NCI-H2227 treated with DMSO at 0.1 percent for 48 hours (cell line): ENCODE results near the gene ZNF652.
"Not testable (repeated sequence)": the region's sequence is repeated elsewhere in the genome, so short reads cannot be mapped to it uniquely, and the experiment has no call there.

ENCODE experiments used
- DNase-seq: peaks from one replicate; lab custom pipeline; 2025; lab: John Stamatoyannopoulos, UW

ZNF652 gene

DNA sequence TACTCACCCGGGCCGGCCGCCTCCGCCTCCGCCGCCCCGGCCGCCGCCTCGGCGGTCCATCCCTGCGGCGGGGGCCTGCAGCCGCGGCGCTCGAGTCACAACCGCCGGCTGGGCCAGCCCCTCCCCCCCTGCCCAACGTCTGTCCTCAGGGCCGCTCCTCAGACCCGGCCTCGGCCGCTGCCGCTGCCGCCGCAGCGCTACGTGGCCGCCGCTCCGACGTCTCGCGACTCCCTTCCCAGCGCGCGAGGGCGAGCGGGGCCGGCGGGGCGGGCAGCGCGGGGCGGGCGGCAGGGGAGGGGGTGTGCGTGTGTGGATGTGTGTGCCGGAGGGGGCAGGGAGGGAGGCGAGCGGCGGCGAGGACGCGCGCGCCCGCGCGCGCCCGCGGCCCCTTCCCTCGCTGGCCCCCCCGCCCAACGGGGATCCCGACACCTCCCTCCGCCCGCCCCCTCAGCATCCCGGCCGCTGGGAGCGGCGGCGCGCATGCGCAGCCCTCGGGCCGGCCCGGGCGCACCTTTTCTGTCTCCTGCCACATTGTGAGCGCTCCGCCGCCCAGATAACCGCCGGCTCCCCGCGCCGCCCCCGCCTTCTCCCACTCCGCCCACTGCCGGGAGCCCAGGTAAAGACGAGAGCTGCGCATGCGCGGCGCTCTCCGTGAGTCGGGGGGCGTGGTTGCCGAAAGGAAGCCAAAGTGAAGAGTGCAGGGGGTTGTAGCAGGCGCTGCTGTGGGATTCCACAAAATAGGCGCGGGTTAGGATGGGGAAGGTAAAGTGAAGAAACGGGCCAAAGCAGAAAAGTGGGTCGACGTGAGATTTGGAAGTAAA, at the start of gene ZNF652:
Gene ZNF652 (minus strand): TSS at position 349 of the 821 bp plus-strand sequence. CDS start 44,525 bp downstream, outside the sequence.
- peak; percentile 96 for DNase-seq

- DNase-seq: no peak
These were observed 47.0 kb upstream of the ZNF652 start for GRCh38 chr17:49409066-49409465.

DNA sequence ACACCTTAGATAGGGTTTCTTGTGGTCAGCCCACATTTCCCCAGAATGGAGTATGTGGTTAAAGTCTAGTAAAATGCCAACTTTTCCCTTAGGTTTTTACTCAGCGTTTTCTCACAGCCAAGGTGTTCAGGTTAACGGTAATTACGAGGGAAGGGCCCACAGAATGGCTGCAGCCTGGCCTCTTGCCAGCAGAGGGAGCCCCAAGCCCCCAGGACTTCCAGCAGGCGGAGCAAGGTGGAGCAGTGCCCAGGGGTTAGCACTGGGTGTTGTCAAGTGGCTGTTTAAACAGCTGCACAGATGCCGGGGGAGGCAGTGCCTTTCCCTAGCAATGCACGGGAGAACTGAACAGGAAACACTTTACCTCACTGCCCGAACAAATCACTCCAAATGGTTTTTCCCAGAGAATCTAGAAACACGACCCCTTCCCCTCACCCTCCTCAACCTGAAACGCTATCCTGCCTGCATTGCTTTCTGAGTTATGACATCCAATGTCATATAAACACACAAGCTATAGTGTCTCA, 46.0 kb upstream of the ZNF652 start:
- peak; percentile 83 for DNase-seq

- no peak for DNase-seq
These were observed 45.0 kb upstream of the ZNF652 start for GRCh38 chr17:49407086-49407485.

DNA sequence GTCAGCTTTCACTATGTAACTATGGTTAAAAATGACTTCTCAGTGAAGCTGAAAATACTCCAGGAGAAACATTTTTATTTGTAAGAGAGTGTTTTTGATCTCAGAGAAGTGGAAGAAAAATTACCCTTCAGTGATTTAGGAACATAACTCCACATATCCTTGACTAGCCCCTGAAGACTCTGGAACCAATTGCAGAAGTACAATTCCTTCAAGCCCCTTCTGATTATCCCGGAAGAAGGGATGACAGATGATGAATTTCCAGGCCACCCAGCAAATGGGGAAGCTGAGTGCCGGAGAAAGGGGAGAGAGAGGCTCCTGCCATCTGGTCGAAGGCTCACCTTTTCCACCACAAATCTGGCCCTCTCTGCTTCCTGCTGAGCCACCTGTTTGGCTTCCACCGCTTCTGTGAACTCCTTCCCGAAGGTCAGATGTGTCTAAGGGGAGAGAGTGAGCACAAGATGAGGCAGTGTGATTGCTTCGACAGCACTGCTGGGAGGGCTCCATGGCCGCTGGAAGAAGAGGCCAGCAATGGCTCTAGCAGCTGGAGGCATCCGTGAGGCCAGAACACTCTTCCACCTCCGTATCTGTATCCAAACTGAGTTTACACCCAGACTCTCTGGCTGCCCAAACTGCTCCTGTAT, 44.5 kb upstream of the ZNF652 start:
- no peak for DNase-seq

DNA sequence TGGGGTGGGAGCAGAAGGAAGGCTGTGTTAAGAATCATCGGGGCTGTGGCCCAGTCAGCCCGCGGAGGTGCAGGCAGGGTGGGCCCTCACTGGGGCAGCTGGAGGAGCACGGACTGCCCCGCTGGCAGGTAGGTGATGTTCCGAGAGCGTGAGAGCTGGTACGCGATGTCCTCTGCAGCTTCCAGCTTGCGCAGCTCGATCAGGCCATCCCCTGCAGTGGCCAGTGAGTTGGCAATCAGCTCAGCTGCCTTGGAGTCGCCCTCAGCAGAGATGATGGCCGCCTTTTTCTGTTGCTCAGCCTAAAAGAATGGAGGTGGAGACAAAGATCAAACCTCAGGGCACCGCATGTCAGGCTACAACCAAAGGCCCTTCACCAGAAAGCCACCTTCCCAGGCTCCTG, 42.9 kb upstream of the ZNF652 start:
- no peak for DNase-seq

GRCh38 chr17:49404361-49404760, 42.3 kb upstream of the ZNF652 start:
- DNase-seq: no peak

GRCh38 chr17:49403514-49404289, 41.7 kb upstream of the ZNF652 start:
- DNase-seq: no peak

GRCh38 chr17:49402706-49403105, 40.7 kb upstream of the ZNF652 start:
- no peak for DNase-seq

DNA sequence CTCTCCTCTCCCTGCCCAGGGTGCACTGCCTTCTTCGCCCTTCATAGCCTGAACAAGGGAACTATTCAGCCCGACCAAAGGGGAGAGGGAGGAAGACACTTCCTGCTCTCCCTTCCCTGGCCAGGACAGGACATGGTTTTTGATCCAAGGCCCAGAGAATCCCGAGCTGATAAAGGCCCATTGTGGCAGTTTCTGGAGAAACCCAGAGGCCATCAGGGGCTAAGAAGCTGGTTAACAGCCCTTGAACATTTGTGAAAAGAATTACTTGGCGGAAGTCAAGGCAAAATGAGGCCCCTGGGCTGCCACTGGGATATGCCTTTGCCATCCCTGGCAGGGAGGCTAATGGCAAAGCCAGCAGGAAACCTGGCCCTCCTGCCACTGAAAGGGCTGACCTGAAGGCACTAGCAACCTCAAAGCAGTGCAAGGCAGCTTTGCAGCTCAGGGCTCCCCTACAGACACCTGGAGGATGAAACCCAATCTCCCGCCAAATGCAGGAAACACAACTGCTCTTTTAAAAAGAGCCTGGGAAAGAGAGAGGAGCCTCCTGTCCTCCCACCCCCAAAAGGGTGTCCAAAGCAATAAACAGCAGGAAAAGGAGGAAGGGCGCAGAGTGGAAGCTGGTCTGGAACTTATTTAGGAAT, 40.0 kb upstream of the ZNF652 start:
- no peak for DNase-seq

DNA sequence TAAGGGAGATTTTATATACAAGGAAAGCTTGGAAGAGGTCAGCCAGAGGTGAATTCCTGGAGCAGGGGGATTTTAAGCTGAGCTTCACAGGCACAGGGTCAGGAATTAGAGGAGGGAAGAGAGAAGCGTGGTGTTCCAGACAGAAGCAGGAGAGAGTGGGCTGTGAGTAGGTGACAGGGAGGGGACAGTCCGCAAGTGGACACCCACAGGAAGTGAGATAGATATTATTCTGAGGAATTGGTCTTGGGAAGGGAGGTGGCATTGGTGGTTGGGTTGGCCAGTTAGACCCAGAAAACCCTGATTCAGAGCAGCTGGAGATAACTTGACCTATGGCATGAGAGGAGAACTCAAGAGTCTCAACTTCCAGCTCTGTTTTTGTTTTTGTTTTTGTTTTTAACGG, 37.9 kb upstream of the ZNF652 start:
- no peak for DNase-seq

GRCh38 chr17:49397586-49397985, 35.5 kb upstream of the ZNF652 start:
- DNase-seq: no peak

DNA sequence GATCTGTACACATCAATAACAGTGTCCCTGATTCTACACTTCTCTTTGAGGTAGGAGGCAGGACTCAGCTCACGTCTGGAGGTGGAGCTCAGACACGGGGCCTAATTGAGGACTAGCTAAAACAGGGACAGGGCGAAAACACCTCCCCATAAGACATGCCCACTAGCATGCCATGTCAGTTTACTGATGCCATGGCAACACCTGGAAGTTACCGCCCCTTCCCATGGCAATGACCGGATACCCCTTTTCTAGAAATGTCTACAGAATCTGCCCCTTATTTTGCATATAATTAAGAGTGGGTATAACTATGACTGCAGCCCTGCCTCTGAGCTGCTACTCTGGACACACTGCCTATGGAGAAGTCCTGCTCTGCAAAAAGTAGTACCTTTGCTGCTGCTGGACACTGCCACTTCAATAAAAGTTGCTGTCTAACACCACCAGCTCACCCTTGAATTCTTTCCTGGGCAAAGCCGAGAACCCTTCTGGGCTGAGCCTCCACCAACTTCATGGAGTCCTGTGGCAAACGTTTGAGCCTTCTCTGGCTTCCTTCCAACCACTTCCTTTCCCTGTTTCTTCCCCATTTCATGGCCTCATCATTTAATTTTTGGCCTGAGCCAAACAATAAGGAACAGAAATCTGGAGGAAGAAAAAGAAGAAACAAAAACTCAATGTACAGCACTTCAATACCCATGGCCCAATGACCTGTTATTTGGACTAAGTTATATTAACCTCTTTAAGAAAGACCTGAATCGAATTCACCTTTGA, 31.6 kb upstream of the ZNF652 start:
- no peak for DNase-seq

- no peak for DNase-seq
These were observed 28.7 kb upstream of the ZNF652 start for GRCh38 chr17:49390548-49391324.

DNA sequence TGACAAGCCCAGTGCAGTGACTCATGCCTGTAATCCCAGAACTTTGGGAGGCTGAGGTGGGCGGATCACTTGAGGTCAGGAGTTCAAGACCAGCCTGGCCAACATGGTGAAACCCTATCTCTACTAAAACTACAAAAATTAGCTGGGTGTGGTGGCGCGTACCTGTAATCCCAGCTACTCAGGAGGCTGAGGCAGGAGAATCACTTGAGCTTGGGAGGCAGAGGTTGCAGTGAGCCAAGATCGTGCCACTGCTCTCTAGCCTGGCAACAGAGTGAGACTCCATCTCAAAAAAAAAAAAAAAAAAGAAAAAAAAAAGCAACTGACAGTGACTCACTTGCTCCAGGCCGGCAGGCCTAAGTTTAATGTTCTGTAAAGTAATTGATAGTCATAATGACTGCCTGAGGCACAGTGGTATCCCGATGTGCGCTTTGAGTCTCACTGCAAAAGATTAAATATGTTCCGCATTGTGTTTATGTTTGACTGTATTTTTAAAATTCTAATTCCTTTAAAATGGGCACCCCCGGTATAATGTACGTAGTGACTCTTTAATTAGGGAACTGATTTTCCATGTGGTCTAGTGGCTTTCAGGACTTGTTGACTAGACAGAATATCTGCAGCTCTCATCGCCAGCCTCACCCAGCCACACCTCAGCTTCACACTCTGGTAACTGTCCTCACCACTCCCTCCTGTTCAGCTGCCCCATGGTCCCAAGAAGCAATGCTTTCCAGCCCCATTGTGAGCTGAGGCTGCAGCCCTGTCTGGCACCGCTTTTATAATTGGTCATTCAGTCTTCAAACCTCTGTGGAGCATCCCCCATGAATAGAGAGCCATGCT, 27.7 kb upstream of the ZNF652 start:
- DNase-seq: not testable (repeated sequence)

- DNase-seq: no peak
These were observed 26.9 kb upstream of the ZNF652 start for GRCh38 chr17:49388692-49389513.

GRCh38 chr17:49388290-49388640, 26.2 kb upstream of the ZNF652 start:
- no peak for DNase-seq

DNA sequence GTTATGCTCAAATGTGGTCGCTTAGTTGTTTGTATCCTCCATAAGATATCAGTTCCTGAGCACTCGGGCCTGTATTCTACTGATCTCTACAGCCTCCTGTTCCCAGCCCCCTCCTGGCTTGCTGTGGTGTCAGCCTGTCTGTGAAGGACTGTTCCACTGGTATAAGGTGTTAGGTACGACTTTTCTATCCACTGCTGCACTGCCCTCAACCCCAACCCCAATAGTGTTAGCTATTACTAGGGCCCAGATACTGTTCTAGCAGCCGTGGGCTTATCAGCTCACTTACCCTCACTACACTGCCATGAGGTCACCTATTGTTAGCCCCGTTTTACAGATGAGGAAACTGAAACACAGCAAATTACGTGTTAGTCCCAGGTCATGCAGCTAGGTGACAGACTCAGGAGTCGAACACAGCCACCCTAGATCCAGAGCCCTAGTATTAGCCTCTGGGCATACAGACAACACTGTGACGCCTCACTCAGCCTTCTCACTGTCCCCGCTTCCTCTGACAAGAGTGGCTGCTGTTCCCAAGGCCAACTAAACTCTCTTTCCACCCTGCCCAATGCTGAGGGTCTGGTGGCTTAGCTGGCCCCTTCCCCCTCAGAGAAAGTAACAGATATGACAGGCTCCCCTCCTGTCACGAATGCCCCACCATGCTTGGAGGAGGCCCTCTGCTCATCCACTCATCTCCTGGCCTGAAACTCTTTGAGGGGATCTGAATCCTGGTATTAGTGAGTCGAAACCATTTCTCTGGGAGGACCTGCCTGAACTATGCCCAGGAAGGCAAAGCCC, 25.6 kb upstream of the ZNF652 start:
- DNase-seq: no peak
